ENCODE results near the gene BDH1. TPM values are rescaled to one million over a fixed set of nuclear protein-coding genes. Genes with fewer than 3 reads are reported as not detected.

The BDH1 gene
- total RNA-seq, 1 donor from 2014 or later, result 146 TPM

- no peaks in the 10 kb centered on the region for H3K36me3 Mint-ChIP-seq (ENCODE audit: low read depth)
- no peak overlapping the region for H3K4me3 Mint-ChIP-seq (ENCODE audit: low read depth)
- no peak for DNase-seq (ENCODE audit: low spot score)
- no peaks in the 10 kb centered on the region for H3K4me1 Mint-ChIP-seq (ENCODE audit: low read depth)
- H3K27ac Mint-ChIP-seq, result no peak overlapping the region
- H3K9me3 Mint-ChIP-seq, result no peaks in the 10 kb centered on the region
- intact Hi-C loops (cut with micrococcal nuclease), result no loop called here
- H3K27me3 Mint-ChIP-seq (ENCODE audit: low read depth), result no peaks in the 10 kb centered on the region
Measured at GRCh38 chr3:197499427-197499826, 56.3 kb downstream of the BDH1 start.

- DNase-seq (ENCODE audit: low spot score), result no peak
- H3K4me3 Mint-ChIP-seq (ENCODE audit: low read depth), result no peak overlapping the region
- no peak overlapping the region for H3K27ac Mint-ChIP-seq
- no peaks in the 10 kb centered on the region for H3K9me3 Mint-ChIP-seq
- intact Hi-C loops (cut with micrococcal nuclease), result no loop called here
- no peaks in the 10 kb centered on the region for H3K4me1 Mint-ChIP-seq (ENCODE audit: low read depth)
- no peaks in the 10 kb centered on the region for H3K36me3 Mint-ChIP-seq (ENCODE audit: low read depth)
- peaks cover 6% of the 10 kb centered on the region for H3K27me3 Mint-ChIP-seq (ENCODE audit: low read depth)
Measured at GRCh38 chr3:197498499-197499241, 57.1 kb downstream of the BDH1 start.

GRCh38 chr3:197496746-197497125, 59.0 kb downstream of the BDH1 start:
- Mint-ChIP-seq H3K4me1 (ENCODE audit: low read depth) (no peaks in the 10 kb centered on the region), H3K27me3 (ENCODE audit: low read depth) (peaks cover 15% of the 10 kb centered on the region), H3K4me3 (ENCODE audit: low read depth) (no peak overlapping the region), H3K27ac (no peak overlapping the region), H3K9me3 (no peaks in the 10 kb centered on the region), H3K36me3 (ENCODE audit: low read depth) (no peaks in the 10 kb centered on the region)
- intact Hi-C loops (cut with micrococcal nuclease), result no loop called here
- no peak for DNase-seq (ENCODE audit: low spot score)

GRCh38 chr3:197495999-197496745, 59.6 kb downstream of the BDH1 start:
- peaks cover 15% of the 10 kb centered on the region for H3K27me3 Mint-ChIP-seq (ENCODE audit: low read depth)
- H3K9me3 Mint-ChIP-seq, result no peaks in the 10 kb centered on the region
- no peaks in the 10 kb centered on the region for H3K36me3 Mint-ChIP-seq (ENCODE audit: low read depth)
- no peak overlapping the region for H3K27ac Mint-ChIP-seq
- DNase-seq (ENCODE audit: low spot score), result no peak
- H3K4me3 Mint-ChIP-seq (ENCODE audit: low read depth), result no peak overlapping the region
- intact Hi-C loops (cut with micrococcal nuclease), result no loop called here
- no peaks in the 10 kb centered on the region for H3K4me1 Mint-ChIP-seq (ENCODE audit: low read depth)

GRCh38 chr3:197495499-197495898, 60.3 kb downstream of the BDH1 start:
- peaks cover 15% of the 10 kb centered on the region for H3K27me3 Mint-ChIP-seq (ENCODE audit: low read depth)
- H3K36me3 Mint-ChIP-seq (ENCODE audit: low read depth), result no peaks in the 10 kb centered on the region
- no peaks in the 10 kb centered on the region for H3K4me1 Mint-ChIP-seq (ENCODE audit: low read depth)
- intact Hi-C loops (cut with micrococcal nuclease), result no loop called here
- no peaks in the 10 kb centered on the region for H3K9me3 Mint-ChIP-seq
- no peak overlapping the region for H3K27ac Mint-ChIP-seq
- no peak overlapping the region for H3K4me3 Mint-ChIP-seq (ENCODE audit: low read depth)
- DNase-seq (ENCODE audit: low spot score), result no peak

GRCh38 chr3:197495059-197495455, 60.7 kb downstream of the BDH1 start:
- DNase-seq (ENCODE audit: low spot score), result no peak
- Mint-ChIP-seq H3K9me3 (no peaks in the 10 kb centered on the region), H3K27me3 (ENCODE audit: low read depth) (peaks cover 15% of the 10 kb centered on the region), H3K4me3 (ENCODE audit: low read depth) (no peak overlapping the region), H3K4me1 (ENCODE audit: low read depth) (no peaks in the 10 kb centered on the region), H3K27ac (no peak overlapping the region), H3K36me3 (ENCODE audit: low read depth) (no peaks in the 10 kb centered on the region)
- intact Hi-C loops (cut with micrococcal nuclease), result no loop called here

GRCh38 chr3:197494366-197495058, 61.3 kb downstream of the BDH1 start:
- Mint-ChIP-seq H3K27me3 (ENCODE audit: low read depth) (peaks cover 15% of the 10 kb centered on the region), H3K9me3 (no peaks in the 10 kb centered on the region), H3K27ac (no peak overlapping the region), H3K4me1 (ENCODE audit: low read depth) (no peaks in the 10 kb centered on the region), H3K36me3 (ENCODE audit: low read depth) (no peaks in the 10 kb centered on the region), H3K4me3 (ENCODE audit: low read depth) (no peak overlapping the region)
- DNase-seq (ENCODE audit: low spot score), result no peak
- intact Hi-C loops (cut with micrococcal nuclease), result no loop called here

- no peak for DNase-seq (ENCODE audit: low spot score)
- Mint-ChIP-seq H3K9me3 (no peaks in the 10 kb centered on the region), H3K27ac (no peak overlapping the region), H3K4me1 (ENCODE audit: low read depth) (no peaks in the 10 kb centered on the region), H3K36me3 (ENCODE audit: low read depth) (no peaks in the 10 kb centered on the region), H3K27me3 (ENCODE audit: low read depth) (peaks cover 15% of the 10 kb centered on the region), H3K4me3 (ENCODE audit: low read depth) (no peak overlapping the region)
- intact Hi-C loops (cut with micrococcal nuclease), result no loop called here
Measured at GRCh38 chr3:197493049-197493448, 62.7 kb downstream of the BDH1 start.

- Mint-ChIP-seq H3K4me1 (ENCODE audit: low read depth) (no peaks in the 10 kb centered on the region), H3K27ac (no peak overlapping the region), H3K27me3 (ENCODE audit: low read depth) (peaks cover 17% of the 10 kb centered on the region), H3K9me3 (no peaks in the 10 kb centered on the region), H3K4me3 (ENCODE audit: low read depth) (no peak overlapping the region), H3K36me3 (ENCODE audit: low read depth) (no peaks in the 10 kb centered on the region)
- intact Hi-C loops (cut with micrococcal nuclease), result no loop called here
- DNase-seq (ENCODE audit: low spot score), result no peak
Measured at GRCh38 chr3:197491923-197492664, 63.7 kb downstream of the BDH1 start.

- H3K4me3 Mint-ChIP-seq (ENCODE audit: low read depth), result no peak overlapping the region
- no peaks in the 10 kb centered on the region for H3K4me1 Mint-ChIP-seq (ENCODE audit: low read depth)
- no peaks in the 10 kb centered on the region for H3K9me3 Mint-ChIP-seq
- peaks cover 21% of the 10 kb centered on the region for H3K27me3 Mint-ChIP-seq (ENCODE audit: low read depth)
- H3K36me3 Mint-ChIP-seq (ENCODE audit: low read depth), result no peaks in the 10 kb centered on the region
- intact Hi-C loops (cut with micrococcal nuclease), result no loop called here
- no peak for DNase-seq (ENCODE audit: low spot score)
- H3K27ac Mint-ChIP-seq, result no peak overlapping the region
Measured at GRCh38 chr3:197491478-197491877, 64.3 kb downstream of the BDH1 start.

- H3K27me3 Mint-ChIP-seq (ENCODE audit: low read depth), result peaks cover 21% of the 10 kb centered on the region
- H3K4me1 Mint-ChIP-seq (ENCODE audit: low read depth), result no peaks in the 10 kb centered on the region
- DNase-seq (ENCODE audit: low spot score), result no peak
- intact Hi-C loops (cut with micrococcal nuclease), result no loop called here
- no peaks in the 10 kb centered on the region for H3K9me3 Mint-ChIP-seq
- H3K36me3 Mint-ChIP-seq (ENCODE audit: low read depth), result no peaks in the 10 kb centered on the region
- H3K4me3 Mint-ChIP-seq (ENCODE audit: low read depth), result no peak overlapping the region
- H3K27ac Mint-ChIP-seq, result no peak overlapping the region
Measured at GRCh38 chr3:197490098-197491058, 65.4 kb downstream of the BDH1 start.

- Mint-ChIP-seq H3K4me3 (ENCODE audit: low read depth) (no peak overlapping the region), H3K36me3 (ENCODE audit: low read depth) (no peaks in the 10 kb centered on the region), H3K4me1 (ENCODE audit: low read depth) (no peaks in the 10 kb centered on the region), H3K9me3 (no peaks in the 10 kb centered on the region), H3K27me3 (ENCODE audit: low read depth) (peaks cover 11% of the 10 kb centered on the region), H3K27ac (no peak overlapping the region)
- intact Hi-C loops (cut with micrococcal nuclease), result no loop called here
- no peak for DNase-seq (ENCODE audit: low spot score)
Measured at GRCh38 chr3:197487911-197488391, 67.8 kb downstream of the BDH1 start.
